B cell (primary cell): ENCODE data around the gene MEGF11.

ENCODE experiments used
- CTCF ChIP-seq: fragments of 200-600 bp; IDR thresholded peaks from one replicate; pipeline ENCODE4 v1.8.0; 2022; ENCODE audit warnings: antibody characterized with exemption, mild to moderate bottlenecking
- EZH2 ChIP-seq: IDR thresholded peaks from 2 replicates; pipeline ENCODE4 v1.6.1; 2012; ENCODE audit warnings: borderline replicate concordance, low read depth, mild to moderate bottlenecking, moderate library complexity, low read length; ENCODE audit not compliant: insufficient read depth, poor library complexity, severe bottlenecking

- no peak for TF ChIP-seq CTCF
- no peak for TF ChIP-seq EZH2
These were observed 23.0 kb upstream of the MEGF11 start for GRCh38 chr15:66276546-66276945.
